GM12878 (cell line): ENCODE data around the gene NFATC3. TPM values are rescaled to one million over a fixed set of nuclear protein-coding genes. Genes with fewer than 3 reads are reported as not detected.

Experiments used
- ATAC-seq: fragments of 200-7000 bp; cut with Tn5 transposase; 3 replicates; pipeline ENCODE4 v1.9.1; 2020; ENCODE audit warnings: mild to moderate bottlenecking, moderate library complexity
- BruUV-seq: library from RNA; stranded (reverse); fragments of 400-500 nt; replicated peaks from 2 replicates; lab custom pipeline; 2021; lab: Mats Ljungman, UMichigan
- CTCF ChIA-PET: fragments of 300-600 bp; sonication (Branson Sonifier 250); formaldehyde crosslinking; extraction: SDS; loops from one replicate; lab custom pipeline; 2021; ENCODE audit warnings: inconsistent platforms; lab: Yijun Ruan, JAX
- POLR2A ChIA-PET: fragments of 350-600 bp; formaldehyde crosslinking; extraction: SDS; loops from one replicate; lab custom pipeline; 2021; ENCODE audit warnings: inconsistent platforms; lab: Charles Lee
- RAD21 ChIA-PET: fragments of 300-600 bp; sonication (Branson Sonifier 250); formaldehyde crosslinking; loops from one replicate; lab custom pipeline; 2023; ENCODE audit warnings: antibody characterized with exemption; ENCODE audit not compliant: unreplicated experiment; lab: Charles Lee
- SMC1A ChIA-PET: fragments of 300-600 bp; sonication (Branson Sonifier 250); formaldehyde crosslinking; loops from one replicate; lab custom pipeline; 2023; ENCODE audit not compliant: unreplicated experiment, uncharacterized antibody; lab: Charles Lee
- DNase-seq: peaks from one replicate; pipeline ENCODE4 v3.0.0-alpha.2; 2011; ENCODE audit warnings: low read depth, low spot score
- FAIRE-seq: peaks from 3 replicates; lab custom pipeline; 2011; peaks lifted over from hg19 to GRCh38; lab: Jason Lieb, UNC
- H2AFZ ChIP-seq: 2 replicates; pipeline ENCODE4 v1.6.0; 2011; ENCODE audit warnings: low read depth, low read length, control low read depth; ENCODE audit not compliant: control insufficient read depth
- H3K27ac ChIP-seq: 2 replicates; pipeline ENCODE4 v1.5.1; 2011; ENCODE audit warnings: control low read depth; ENCODE audit not compliant: control insufficient read depth, insufficient read depth
- H3K27me3 ChIP-seq, 2 experiments: replicated peaks in 1 of 2; 2 replicates each; pipeline versions ENCODE4 v1.6.0 to v1.6.1; 2011; ENCODE audit warnings: low read length in 1 of 2; ENCODE audit not compliant: control insufficient read depth in 2 of 2, insufficient read depth in 2 of 2
- H3K36me3 ChIP-seq, 2 experiments: 2 replicates each; pipeline ENCODE4 v1.5.1; 2011; ENCODE audit warnings: low read length in 1 of 2; ENCODE audit not compliant: control insufficient read depth in 2 of 2, insufficient read depth in 2 of 2
- H3K4me1 ChIP-seq: 2 replicates; pipeline ENCODE4 v1.6.1; 2011; ENCODE audit warnings: mild to moderate bottlenecking, low read length, moderate library complexity, mixed read lengths; ENCODE audit not compliant: control insufficient read depth, insufficient read depth
- H3K4me2 ChIP-seq: 2 replicates; pipeline ENCODE4 v1.6.0; 2011; ENCODE audit warnings: control low read depth; ENCODE audit not compliant: control insufficient read depth, insufficient read depth
- H3K4me3 ChIP-seq: fragments of 200-600 bp; sonication (generic); 2 replicates; pipeline ENCODE4 v1.5.1; 2016
- H3K79me2 ChIP-seq: 2 replicates; pipeline ENCODE4 v1.6.0; 2011; ENCODE audit warnings: low read length; ENCODE audit not compliant: control insufficient read depth, insufficient read depth
- H3K9ac ChIP-seq: 2 replicates; pipeline ENCODE4 v1.8.0; 2011; ENCODE audit warnings: low read length, control low read depth, mixed read lengths; ENCODE audit not compliant: control insufficient read depth, insufficient read depth
- H3K9me3 ChIP-seq: replicated peaks from 3 replicates; pipeline ENCODE4 v1.5.1; 2011; ENCODE audit warnings: mild to moderate bottlenecking, low read length; ENCODE audit not compliant: control insufficient read depth, insufficient read depth
- H4K20me1 ChIP-seq: 2 replicates; pipeline ENCODE4 v1.6.0; 2011; ENCODE audit not compliant: control insufficient read depth, insufficient read depth
- BMI1 ChIP-seq: fragments of 450-650 bp; IDR thresholded peaks from 2 replicates; pipeline ENCODE4 v1.6.1; 2016; ENCODE audit warnings: mild to moderate bottlenecking, moderate library complexity, borderline replicate concordance
- CUX1 ChIP-seq: IDR thresholded peaks from 2 replicates; pipeline ENCODE4 v1.6.1; 2012; ENCODE audit warnings: improper control_type of control experiment, low read depth, low read length; ENCODE audit not compliant: insufficient replicate concordance
- DPF2 ChIP-seq: fragments of 450-650 bp; IDR thresholded peaks from 2 replicates; pipeline ENCODE4 v1.6.1; 2017; ENCODE audit warnings: mild to moderate bottlenecking
- IRF5 ChIP-seq: fragments of 450-650 bp; IDR thresholded peaks from 2 replicates; pipeline ENCODE4 v1.6.1; 2017; ENCODE audit warnings: borderline replicate concordance
- NBN ChIP-seq: fragments of 450-650 bp; IDR thresholded peaks from 2 replicates; pipeline ENCODE4 v1.6.1; 2016
- PAX5 ChIP-seq: IDR thresholded peaks from 2 replicates; pipeline ENCODE4 v1.6.1; 2011; ENCODE audit warnings: low read depth, low read length, borderline replicate concordance
- SIN3A ChIP-seq: IDR thresholded peaks from 2 replicates; pipeline ENCODE4 v1.6.1; 2012; ENCODE audit warnings: low read depth, low read length, improper control_type of control experiment
- SPI1 ChIP-seq: IDR thresholded peaks from 2 replicates; pipeline ENCODE4 v1.6.1; 2011; ENCODE audit warnings: low read depth, mild to moderate bottlenecking, low read length, moderate library complexity, borderline replicate concordance; ENCODE audit not compliant: insufficient read depth
- USF1 ChIP-seq: IDR thresholded peaks from 2 replicates; pipeline ENCODE4 v1.6.1; 2011; ENCODE audit warnings: borderline replicate concordance, low read depth, mild to moderate bottlenecking, moderate library complexity, mixed read lengths, low read length; ENCODE audit not compliant: insufficient read depth; ENCODE audit errors: extremely low read length
- YBX1 ChIP-seq: fragments of 450-650 bp; IDR thresholded peaks from 2 replicates; pipeline ENCODE4 v1.6.1; 2016; ENCODE audit warnings: antibody characterized with exemption
- YY1 ChIP-seq: IDR thresholded peaks from 2 replicates; pipeline ENCODE4 v1.6.1; 2011; ENCODE audit warnings: low read depth, mild to moderate bottlenecking, low read length
- ZNF687 ChIP-seq: fragments of 450-650 bp; IDR thresholded peaks from 2 replicates; pipeline ENCODE4 v1.6.1; 2017; ENCODE audit warnings: mild to moderate bottlenecking, moderate library complexity
- WGBS: methylation state at CpG from one replicate; pipeline ENCODE4 v1.1.6; 2016; ENCODE audit warnings: low lambda C conversion rate; ENCODE audit not compliant: insufficient replicate concordance, insufficient coverage; ENCODE audit errors: missing lambda C conversion rate; 5-methylcytosine and 5-hydroxymethylcytosine counted together
- in situ Hi-C: fragments of 300-500 bp; cut with MboI; formaldehyde crosslinking; loops from 9 replicates; pipeline ENCODE4 v1.14.3; 2018; ENCODE audit warnings: mixed read lengths
- intact Hi-C: fragments of 100-400 bp; cut with micrococcal nuclease; formaldehyde crosslinking; loops from one replicate; pipeline ENCODE4 v1.14.2; 2022; ENCODE audit not compliant: unreplicated experiment
- polyA plus RNA-seq, 11 experiments: library from polyadenylated mRNA; depleted of rRNA in 4 of 11; unstranded in 6 of 11; stranded (reverse) in 5 of 11; fragments of >200 nt; fragmentation: Nextera tagmentation in 4 of 11; fragmentation: Illumina TruSeq in 1 of 11; extraction: Ambion mirVana in 4 of 11; extraction: Trizol in 1 of 11; gene quantifications; 1 replicate in 1 of 11; 2 replicates in 10 of 11; pipeline versions ENCODE4 v1.2.1 to v1.2.3, GENCODE V29; 2011 to 2016; ENCODE audit warnings: inconsistent platforms in 2 of 11, missing spikeins in 2 of 11, low read depth in 1 of 11
- total RNA-seq, 4 experiments: library from RNA; depleted of rRNA in 3 of 4; stranded (reverse); fragments of >200 nt in 3 of 4; fragmentation: Illumina TruSeq in 1 of 4; extraction: Trizol in 1 of 4; gene quantifications; 2 replicates each; pipeline versions ENCODE4 v1.2.1 to v1.2.3, GENCODE V29; 2013 to 2021

The NFATC3 gene
- total and polyA plus RNA-seq, 10 of the 15 experiments (the other 5 are each of a cell fraction or from before 2014, with no cell fraction given): 4.2 to 37.6 (median 24.9) TPM

GRCh38 chr16:68216240-68216639 is 131.1 kb downstream of the NFATC3 start:
- intact Hi-C loops (no loop called here), in situ Hi-C loops (no loop called here)
- RAD21 ChIA-PET: interaction anchor here (1.2 to 1.9 kb wide), 2 partner anchors 12 to 143 kb away, joined by 3 to 4 read pairs; no protein-coding TSS in a partner anchor
- Histone ChIP-seq H2AFZ (no peak overlapping the region), H3K36me3 (0 out of 4 replicates have a peak, but pooled peaks cover 0 to 2% of the 10 kb centered on the region in 2 experiments), H3K4me2 (no peak overlapping the region), H3K4me3 (no peak overlapping the region), H3K79me2 (no peaks in the 10 kb centered on the region), H3K9me3 (no peaks in the 10 kb centered on the region), H3K27ac (no peak overlapping the region), H3K9ac (no peak overlapping the region), H3K27me3 (no peaks in the 10 kb centered on the region), H4K20me1 (no peaks in the 10 kb centered on the region), H3K4me1 (peaks cover 4% of the 10 kb centered on the region; the same call in 1 of the 2 replicates)
- no TSS peak for BruUV-seq
- WGBS: 94% methylated on average over 3 of the region's 3 CpGs
- SMC1A ChIA-PET: interaction anchor here (0.6 to 1.4 kb wide), 5 partner anchors 8 to 147 kb away, joined by 3 read pairs; no protein-coding TSS in a partner anchor
- no peak for DNase-seq
- CTCF ChIA-PET: interaction anchor here (1.1 to 1.7 kb wide), 2 partner anchors 9 to 15 kb away, joined by 4 read pairs; no protein-coding TSS in a partner anchor
- POLR2A ChIA-PET: interaction anchor here (1.0 kb wide), 1 partner anchor 87 kb away, joined by 4 read pairs; no protein-coding TSS in a partner anchor
- ATAC-seq: no peak
- no peak for FAIRE-seq
- TF ChIP-seq ZNF687: no peak
- no peak for TF ChIP-seq USF1
- TF ChIP-seq NBN: no peak
- no peak for TF ChIP-seq SIN3A
- TF ChIP-seq SPI1: no peak
- no peak for TF ChIP-seq IRF5
- no peak for TF ChIP-seq PAX5
- TF ChIP-seq BMI1: no peak
- no peak for TF ChIP-seq YY1
- no peak for TF ChIP-seq YBX1
- TF ChIP-seq DPF2: no peak
- no peak for TF ChIP-seq CUX1
